Spleen (tissue), 11 donors: ENCODE data around the gene GAMT. TPM values are rescaled to one million over a fixed set of nuclear protein-coding genes. Genes with fewer than 3 reads are reported as not detected.

Source experiments
- DNase-seq: peaks from one replicate; pipeline ENCODE4 v3.0.0-alpha.2; 2020
- H3K27ac ChIP-seq, 8 donors: fragments of 200-600 bp; sonication (generic) in 7 of 8; 1 replicate in 4 of 8; 2 replicates in 4 of 8; pipeline versions ENCODE4 v1.5.0 to v1.8.0; 2016 to 2021; ENCODE audit warnings: inconsistent platforms in 4 of 8, mild to moderate bottlenecking in 4 of 8, moderate library complexity in 1 of 8
- H3K27me3 ChIP-seq, 7 donors: fragments of 200-600 bp; sonication (generic) in 6 of 7; replicated peaks in 1 of 7; 1 replicate in 4 of 7; 2 replicates in 3 of 7; pipeline versions ENCODE4 v1.5.0 to v1.8.0; 2016 to 2021; ENCODE audit warnings: inconsistent platforms in 3 of 7, mild to moderate bottlenecking in 1 of 7
- H3K36me3 ChIP-seq, 6 donors: fragments of 200-600 bp; sonication (generic) in 5 of 6; 1 replicate in 4 of 6; 2 replicates in 2 of 6; pipeline versions ENCODE4 v1.5.0 to v1.8.0; 2016 to 2021; ENCODE audit warnings: inconsistent platforms in 2 of 6
- H3K4me1 ChIP-seq, 6 donors: fragments of 200-600 bp; sonication (generic) in 5 of 6; 1 replicate in 3 of 6; 2 replicates in 3 of 6; pipeline versions ENCODE4 v1.5.0 to v1.8.0; 2016 to 2021; ENCODE audit warnings: inconsistent platforms in 3 of 6
- H3K4me3 ChIP-seq, 8 donors: fragments of 200-600 bp; sonication (generic) in 7 of 8; 1 replicate in 4 of 8; 2 replicates in 4 of 8; pipeline versions ENCODE4 v1.5.0 to v1.8.0; 2016 to 2021; ENCODE audit warnings: inconsistent platforms in 4 of 8, mild to moderate bottlenecking in 4 of 8, moderate library complexity in 2 of 8
- H3K9me3 ChIP-seq, 8 donors: fragments of 200-600 bp; sonication (generic) in 7 of 8; 1 replicate in 4 of 8; 2 replicates in 4 of 8; pipeline versions ENCODE4 v1.5.0 to v1.8.0; 2016 to 2021; ENCODE audit warnings: inconsistent platforms in 4 of 8
- POLR2A ChIP-seq, 3 donors: fragments of 450-650 bp; IDR thresholded peaks; one replicate each; pipeline ENCODE4 v1.5.1; 2017; ENCODE audit warnings: antibody characterized with exemption in 3 of 3, mild to moderate bottlenecking in 1 of 3
- POLR2AphosphoS5 ChIP-seq, 3 donors: sonication (generic); formaldehyde crosslinking; IDR thresholded peaks; one replicate each; pipeline ENCODE4 v1.5.1; 2017; ENCODE audit warnings: antibody characterized with exemption in 3 of 3
- WGBS, 5 donors: extraction: QIAGEN DNeasy Blood & Tissue Kit in 3 of 5; methylation state at CpG; one replicate each; pipeline versions ENCODE4 v1.1.5 to v1.1.7; 2013 to 2018; 5-methylcytosine and 5-hydroxymethylcytosine counted together
- intact Hi-C: fragments of 100-400 bp; cut with DNase I; formaldehyde crosslinking; loops from one replicate; pipeline ENCODE4 v1.15.0; 2023; ENCODE audit warnings: low total_unique reads
- polyA plus RNA-seq, 3 donors: library from polyadenylated mRNA; stranded (reverse); fragments of 200-250 nt; gene quantifications; one replicate each; pipeline ENCODE4 v1.2.1, GENCODE V29; 2013
- total RNA-seq, 7 donors: library from RNA; depleted of rRNA in 3 of 7; stranded (reverse); fragments of >200 nt in 3 of 7; fragmentation: NEBNext Ultra II Directional in 4 of 7; extraction: Animal tissue kit (Norgen Biotek cat#: 25700) in 4 of 7; gene quantifications; one replicate each; pipeline versions ENCODE4 v1.1.0 to v1.2.1, GENCODE V29; 2016 to 2021
- TF ChIP-seq, protein P1 (sequence below), 11 experiments: fragments of 200-600 bp in 7 of 11; fragments of 450-650 bp in 4 of 11; sonication (generic) in 4 of 11; IDR thresholded peaks in 8 of 11; conservative IDR thresholded peaks in 3 of 11; 1 replicate in 7 of 11; 2 replicates in 4 of 11; pipeline versions ENCODE4 v1.4.0 to v1.8.0; 2016 to 2021; ENCODE audit warnings: antibody characterized with exemption in 11 of 11, inconsistent platforms in 4 of 11, mild to moderate bottlenecking in 1 of 11
- donor health status: healthy with polysubstance abuse.
- donor health status: DM: no; HTN: no; CAD: no; lungs with moderate emphysema.
- donor health status: DM: no; HTN: no; CAD: no.
- donor health status: Bipolar disorder and iron deficiency.
- donor health status: healthy.
- donor health status: DM: no; HTN: no; CAD: no.
- donor health status: DM: yes; HTN: yes; CAD: no.

The GAMT gene
- total and polyA plus RNA-seq, 10 donors, result 7.1 to 20.4 (median 12.4) TPM

DNA sequence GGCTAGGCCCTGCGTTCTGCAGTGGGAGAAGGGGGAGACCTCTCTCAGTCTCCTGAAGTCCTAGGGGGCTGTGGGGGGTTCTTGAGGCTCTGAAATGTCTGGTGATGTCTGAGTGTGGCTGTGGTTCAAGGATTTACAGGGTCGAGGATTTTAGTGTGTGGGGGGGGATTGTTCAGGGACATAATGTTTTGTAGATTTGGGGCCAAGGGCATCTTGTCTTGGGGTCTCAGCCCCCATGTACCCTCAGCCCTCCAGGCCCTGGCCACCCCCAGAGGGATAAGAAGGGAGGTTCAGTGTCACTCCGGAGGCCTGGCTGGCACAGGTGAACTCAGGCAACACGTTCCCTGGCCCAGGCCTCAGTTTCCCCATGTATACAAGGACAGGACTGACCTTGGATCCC lies 46.2 kb upstream of the GAMT start:
- no peak for TF ChIP-seq POLR2AphosphoS5 (IDR thresholded peaks at IDR 0.05)
- no peak for TF ChIP-seq POLR2A (IDR thresholded peaks at IDR 0.05)
- TF ChIP-seq, protein P1, sequence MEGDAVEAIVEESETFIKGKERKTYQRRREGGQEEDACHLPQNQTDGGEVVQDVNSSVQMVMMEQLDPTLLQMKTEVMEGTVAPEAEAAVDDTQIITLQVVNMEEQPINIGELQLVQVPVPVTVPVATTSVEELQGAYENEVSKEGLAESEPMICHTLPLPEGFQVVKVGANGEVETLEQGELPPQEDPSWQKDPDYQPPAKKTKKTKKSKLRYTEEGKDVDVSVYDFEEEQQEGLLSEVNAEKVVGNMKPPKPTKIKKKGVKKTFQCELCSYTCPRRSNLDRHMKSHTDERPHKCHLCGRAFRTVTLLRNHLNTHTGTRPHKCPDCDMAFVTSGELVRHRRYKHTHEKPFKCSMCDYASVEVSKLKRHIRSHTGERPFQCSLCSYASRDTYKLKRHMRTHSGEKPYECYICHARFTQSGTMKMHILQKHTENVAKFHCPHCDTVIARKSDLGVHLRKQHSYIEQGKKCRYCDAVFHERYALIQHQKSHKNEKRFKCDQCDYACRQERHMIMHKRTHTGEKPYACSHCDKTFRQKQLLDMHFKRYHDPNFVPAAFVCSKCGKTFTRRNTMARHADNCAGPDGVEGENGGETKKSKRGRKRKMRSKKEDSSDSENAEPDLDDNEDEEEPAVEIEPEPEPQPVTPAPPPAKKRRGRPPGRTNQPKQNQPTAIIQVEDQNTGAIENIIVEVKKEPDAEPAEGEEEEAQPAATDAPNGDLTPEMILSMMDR (IDR thresholded peaks at IDR 0.05 in 8 of 11, conservative IDR thresholded peaks at IDR 0.05 in 3 of 11), result no peak
- peaks cover 0 to 10% (median 1%) of the 10 kb centered on the region in 6 donors for H3K36me3 ChIP-seq
- no peak overlapping the region for H3K27ac ChIP-seq
- H3K4me3 ChIP-seq, result no peak overlapping the region
- H3K27me3 ChIP-seq, result peaks cover 9 to 80% (median 70%) of the 10 kb centered on the region in 7 donors
- no peaks in the 10 kb centered on the region for H3K9me3 ChIP-seq
- intact Hi-C loops, result no loop called here
- WGBS, 5 donors, result 13 to 34% (median 32%) methylated on average over 3 to 4 of the region's 4 CpGs
- DNase-seq, result no peak
- peaks cover 19 to 59% (median 47%) of the 10 kb centered on the region in 6 donors for H3K4me1 ChIP-seq

DNA sequence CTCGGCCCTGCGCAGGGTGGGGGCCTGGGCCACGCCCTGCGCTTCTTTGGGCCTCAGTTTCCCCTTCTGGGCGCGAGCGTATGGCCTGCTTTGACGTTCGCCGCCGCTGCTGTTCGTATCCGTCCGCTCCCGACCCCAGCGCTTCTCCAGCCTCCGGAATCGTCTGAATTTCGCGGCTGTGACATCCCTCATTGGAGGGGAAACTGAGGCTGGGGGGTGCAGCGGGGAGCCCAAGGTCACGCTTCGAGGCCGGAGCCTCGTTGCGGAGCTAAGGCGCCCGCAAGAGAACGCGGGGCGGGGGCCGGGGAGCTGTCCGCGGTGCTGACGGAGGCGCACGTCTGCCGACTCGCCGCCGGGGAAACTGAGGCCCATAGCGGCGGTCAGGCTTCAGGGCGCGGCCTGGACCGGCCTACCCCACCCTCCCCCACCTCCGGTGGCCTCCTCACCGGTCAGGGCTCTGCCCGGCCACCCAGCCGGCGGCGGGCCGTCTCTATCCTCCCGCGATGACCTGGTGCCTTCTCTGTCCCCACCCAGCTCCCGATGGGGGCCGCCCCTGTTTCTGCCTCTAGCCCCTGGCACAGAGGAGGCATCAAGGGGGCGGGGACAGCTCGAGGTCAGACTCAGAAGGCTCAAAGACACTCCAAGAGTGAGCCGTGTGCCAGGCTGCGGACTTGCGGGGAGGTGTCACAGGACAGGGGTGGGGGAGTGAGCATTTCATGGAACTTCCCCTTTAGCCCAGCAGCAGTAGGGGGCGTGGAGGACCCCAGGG lies 45.6 kb upstream of the GAMT start:
- Histone ChIP-seq H3K27ac (no peak overlapping the region), H3K4me3 (peak overlapping the region in 2 of 8 donors; percentile 45 to 72), H3K4me1 (peaks cover 19 to 56% (median 47%) of the 10 kb centered on the region in 6 donors), H3K36me3 (peaks cover 0 to 17% (median 7%) of the 10 kb centered on the region in 6 donors), H3K9me3 (no peaks in the 10 kb centered on the region), H3K27me3 (peaks cover 9 to 74% (median 64%) of the 10 kb centered on the region in 7 donors)
- intact Hi-C loops, result no loop called here
- no peak for DNase-seq
- no peak for TF ChIP-seq POLR2AphosphoS5 (IDR thresholded peaks at IDR 0.05)
- TF ChIP-seq, protein P1 (IDR thresholded peaks at IDR 0.05 in 8 of 11, conservative IDR thresholded peaks at IDR 0.05 in 3 of 11), result no peak
- TF ChIP-seq POLR2A (IDR thresholded peaks at IDR 0.05), result no peak
- 2 to 7% (median 4%) methylated on average over 27 to 63 of the region's 63 CpGs for WGBS, 5 donors

DNA sequence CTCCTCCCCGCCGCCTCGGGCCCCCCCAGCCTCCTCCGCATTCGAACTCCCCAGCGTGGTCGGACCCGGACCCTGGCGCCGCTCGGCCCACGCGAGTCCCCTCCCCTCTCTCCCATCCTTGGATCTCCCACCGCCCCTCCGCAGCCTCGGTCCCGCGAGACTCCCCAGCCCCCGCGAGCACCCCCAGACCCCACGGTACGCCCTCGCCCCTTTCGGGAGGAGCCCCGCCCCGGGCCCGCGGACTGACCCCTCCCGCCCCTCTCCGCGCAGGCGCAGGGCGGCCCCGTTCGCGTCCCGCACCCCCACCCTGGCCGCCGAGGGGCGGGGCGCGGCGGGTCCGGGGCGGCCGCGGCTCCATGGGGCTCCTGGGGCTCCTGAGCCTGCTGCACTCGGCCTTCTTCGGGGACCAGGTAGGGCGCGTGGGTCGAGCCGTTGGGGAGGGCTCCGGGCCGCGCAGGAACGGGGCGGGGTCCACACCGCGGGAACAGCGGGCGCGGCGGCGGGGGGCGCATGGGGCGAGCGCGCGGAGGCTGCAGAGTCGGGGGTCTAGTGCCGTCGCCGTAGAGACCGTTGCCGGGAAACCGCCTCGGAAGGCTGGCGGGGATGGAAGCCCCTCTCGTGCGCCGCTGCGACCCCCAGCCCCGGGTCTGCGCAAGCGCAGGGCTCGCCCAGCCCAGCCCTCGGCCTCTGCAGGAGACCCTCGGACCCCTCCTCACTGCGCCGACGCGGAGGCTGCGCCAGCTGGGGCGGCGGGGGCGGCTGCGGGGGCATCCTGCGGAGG lies 44.8 kb upstream of the GAMT start:
- intact Hi-C loops, result no loop called here
- DNase-seq, result no peak
- Histone ChIP-seq H3K9me3 (no peaks in the 10 kb centered on the region), H3K36me3 (peaks cover 0 to 24% (median 15%) of the 10 kb centered on the region in 6 donors), H3K27me3 (peaks cover 9 to 66% (median 56%) of the 10 kb centered on the region in 7 donors), H3K4me1 (peaks cover 19 to 60% (median 48%) of the 10 kb centered on the region in 6 donors), H3K27ac (no peak overlapping the region), H3K4me3 (peak overlapping the region in 6 of 8 donors; percentile 22 to 72 (median 48))
- WGBS, 5 donors, result 1 to 3% (median 2%) methylated on average over 18 to 99 of the region's 99 CpGs
- no peak for TF ChIP-seq POLR2AphosphoS5 (IDR thresholded peaks at IDR 0.05)
- TF ChIP-seq POLR2A (IDR thresholded peaks at IDR 0.05), result no peak
- TF ChIP-seq, protein P1 (IDR thresholded peaks at IDR 0.05 in 8 of 11, conservative IDR thresholded peaks at IDR 0.05 in 3 of 11), result no peak
